ENCODE results near the gene BABAM2. TPM values are rescaled to one million over a fixed set of nuclear protein-coding genes. Genes with fewer than 3 reads are reported as not detected.

Gene BABAM2
- total and polyA plus RNA-seq, 9 of the 15 experiments (the other 6 are each of a cell fraction or from before 2014, with no cell fraction given): 10.9 to 37.4 (median 25.6) TPM

DNA sequence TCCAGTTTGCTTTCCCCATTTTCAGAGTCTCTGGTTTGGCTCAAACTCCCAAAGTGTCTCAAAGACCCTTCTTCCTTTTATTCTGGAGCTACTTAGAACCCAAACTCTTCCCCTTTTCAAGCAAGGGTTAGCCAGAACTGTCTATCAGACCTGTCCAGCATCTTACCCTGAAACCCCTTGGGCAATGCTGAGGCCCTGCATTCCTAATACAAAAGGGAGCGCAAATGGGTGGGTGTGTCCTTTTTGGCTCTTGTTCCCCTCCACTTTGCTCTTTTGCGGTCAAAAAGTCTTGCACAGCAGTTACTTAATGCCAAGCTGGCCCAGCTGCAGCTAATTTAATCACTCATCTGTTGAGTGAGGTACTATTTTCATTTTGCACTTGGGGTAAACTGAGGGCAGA, 270.9 kb downstream of the BABAM2 start:
- intact Hi-C loops (cut with micrococcal nuclease): no loop called here
- DNase-seq (ENCODE audit: extremely low read depth in 1 of 4, low spot score in 3 of 4) (no peak), ATAC-seq (no peak), FAIRE-seq (no peak)
- Histone ChIP-seq H3K9ac (ENCODE audit: insufficient read depth in 1 of 2, low read depth in 2 of 2, low read length in 2 of 2) (no peak overlapping the region), H3K36me3 (ENCODE audit: control insufficient read depth, insufficient read depth, low read length) (no peaks in the 10 kb centered on the region), H3K4me3 (no peak overlapping the region), H3K79me2 (ENCODE audit: control insufficient read depth, insufficient read depth, low read length) (no peaks in the 10 kb centered on the region), H2AFZ (ENCODE audit: low read depth, low read length) (no peak overlapping the region), H3K27ac (ENCODE audit: extremely low read depth, low read depth, low read length) (no peak overlapping the region), H3K27me3 (ENCODE audit: control insufficient read depth in 2 of 2, insufficient read depth in 2 of 2, low read length in 2 of 2) (no peaks in the 10 kb centered on the region), H3K9me1 (ENCODE audit: control insufficient read depth, insufficient read depth, low read length) (no peaks in the 10 kb centered on the region), H3K4me1 (replicated peaks in 1 of 2; ENCODE audit: control insufficient read depth in 2 of 2, insufficient read depth in 2 of 2, low read length in 2 of 2) (no peaks in the 10 kb centered on the region), H4K20me1 (replicated peaks; ENCODE audit: control insufficient read depth, insufficient read depth, low read length) (no peaks in the 10 kb centered on the region), H3K4me2 (ENCODE audit: insufficient read depth, low read length) (no peak overlapping the region), H3K9me3 (replicated peaks; ENCODE audit: control insufficient read depth, insufficient read depth, low read depth, low read length) (no peaks in the 10 kb centered on the region)
- POLR2A ChIA-PET: no interaction called here
- WGBS (ENCODE audit: insufficient coverage, low coverage, missing lambda C conversion rate): 77% methylated on average over 2 of the region's 2 CpGs
- CTCF ChIA-PET (ENCODE audit: low intra/inter-chr PET ratio): no interaction called here
- TF ChIP-seq TEAD4 (IDR thresholded peaks at IDR 0.05; ENCODE audit: low read length) (no peak), TEAD4 (CRISPR knock-in tag; IDR thresholded peaks at IDR 0.05; ENCODE audit: borderline replicate concordance) (no peak), NCOA4 (IDR thresholded peaks at IDR 0.05; ENCODE audit: partially characterized antibody) (no peak), STAT5A (IDR thresholded peaks at IDR 0.05; ENCODE audit: borderline replicate concordance, low read length) (no peak), STAT6 (CRISPR knock-in tag; IDR thresholded peaks at IDR 0.05) (no peak), CHD2 (IDR thresholded peaks at IDR 0.05; ENCODE audit: low read depth, low read length) (no peak), XRCC4 (IDR thresholded peaks at IDR 0.05; ENCODE audit: extremely low read depth, insufficient read depth, insufficient read length) (no peak), CREB5 (CRISPR knock-in tag; IDR thresholded peaks at IDR 0.05) (no peak), ZNF316 (IDR thresholded peaks at IDR 0.05) (no peak), ZNF41 (CRISPR knock-in tag; conservative IDR thresholded peaks at IDR 0.05) (no peak)
- TF ChIP-seq, protein P1, sequence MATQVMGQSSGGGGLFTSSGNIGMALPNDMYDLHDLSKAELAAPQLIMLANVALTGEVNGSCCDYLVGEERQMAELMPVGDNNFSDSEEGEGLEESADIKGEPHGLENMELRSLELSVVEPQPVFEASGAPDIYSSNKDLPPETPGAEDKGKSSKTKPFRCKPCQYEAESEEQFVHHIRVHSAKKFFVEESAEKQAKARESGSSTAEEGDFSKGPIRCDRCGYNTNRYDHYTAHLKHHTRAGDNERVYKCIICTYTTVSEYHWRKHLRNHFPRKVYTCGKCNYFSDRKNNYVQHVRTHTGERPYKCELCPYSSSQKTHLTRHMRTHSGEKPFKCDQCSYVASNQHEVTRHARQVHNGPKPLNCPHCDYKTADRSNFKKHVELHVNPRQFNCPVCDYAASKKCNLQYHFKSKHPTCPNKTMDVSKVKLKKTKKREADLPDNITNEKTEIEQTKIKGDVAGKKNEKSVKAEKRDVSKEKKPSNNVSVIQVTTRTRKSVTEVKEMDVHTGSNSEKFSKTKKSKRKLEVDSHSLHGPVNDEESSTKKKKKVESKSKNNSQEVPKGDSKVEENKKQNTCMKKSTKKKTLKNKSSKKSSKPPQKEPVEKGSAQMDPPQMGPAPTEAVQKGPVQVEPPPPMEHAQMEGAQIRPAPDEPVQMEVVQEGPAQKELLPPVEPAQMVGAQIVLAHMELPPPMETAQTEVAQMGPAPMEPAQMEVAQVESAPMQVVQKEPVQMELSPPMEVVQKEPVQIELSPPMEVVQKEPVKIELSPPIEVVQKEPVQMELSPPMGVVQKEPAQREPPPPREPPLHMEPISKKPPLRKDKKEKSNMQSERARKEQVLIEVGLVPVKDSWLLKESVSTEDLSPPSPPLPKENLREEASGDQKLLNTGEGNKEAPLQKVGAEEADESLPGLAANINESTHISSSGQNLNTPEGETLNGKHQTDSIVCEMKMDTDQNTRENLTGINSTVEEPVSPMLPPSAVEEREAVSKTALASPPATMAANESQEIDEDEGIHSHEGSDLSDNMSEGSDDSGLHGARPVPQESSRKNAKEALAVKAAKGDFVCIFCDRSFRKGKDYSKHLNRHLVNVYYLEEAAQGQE (IDR thresholded peaks at IDR 0.05; ENCODE audit: borderline replicate concordance): no peak
- TF ChIP-seq, protein P1 (CRISPR knock-in tag; IDR thresholded peaks at IDR 0.05; ENCODE audit: low read depth): no peak
- in situ Hi-C loops (cut with MboI): loop anchor here (10.0 kb wide), 1 partner anchor 243 kb away; no protein-coding TSS in a partner anchor
- BruUV-seq (replicated peaks): no TSS peak
